Muscle layer of colon (tissue), 2 donors: ENCODE measurements around the gene CORO2A.

Source experiments
- H3K27ac ChIP-seq: one replicate; pipeline ENCODE4 v1.7.0; 2013; ENCODE audit warnings: low read depth, mild to moderate bottlenecking, low read length, moderate library complexity
- H3K27me3 ChIP-seq, 2 donors: one replicate each; pipeline ENCODE4 v1.7.0; 2013; ENCODE audit warnings: low read length in 2 of 2, mild to moderate bottlenecking in 2 of 2; ENCODE audit not compliant: insufficient read depth in 2 of 2, control insufficient read depth in 1 of 2
- H3K36me3 ChIP-seq: one replicate; pipeline ENCODE4 v1.7.0; 2013; ENCODE audit warnings: mild to moderate bottlenecking, low read length; ENCODE audit not compliant: insufficient read depth
- H3K4me1 ChIP-seq: one replicate; pipeline ENCODE4 v1.7.0; 2013; ENCODE audit warnings: mild to moderate bottlenecking, low read length; ENCODE audit not compliant: insufficient read depth
- H3K4me3 ChIP-seq, 2 donors: one replicate each; pipeline ENCODE4 v1.7.0; 2013; ENCODE audit warnings: low read length in 2 of 2, low read depth in 1 of 2, mild to moderate bottlenecking in 1 of 2, moderate library complexity in 1 of 2
- H3K9ac ChIP-seq: one replicate; pipeline ENCODE4 v1.7.0; 2013; ENCODE audit warnings: low read length
- H3K9me3 ChIP-seq: one replicate; pipeline ENCODE4 v1.7.0; 2013; ENCODE audit warnings: mild to moderate bottlenecking, low read length
- donor health status: abdominal sarcoma.
- donor health status: Adenocarcinoma of cecum.

The CORO2A gene

GRCh38 chr9:98146101-98146991 lies 46.1 kb downstream of the CORO2A start:
- Histone ChIP-seq H3K9ac (no peak overlapping the region), H3K27ac (no peak overlapping the region), H3K4me3 (no peak overlapping the region), H3K36me3 (no peaks in the 10 kb centered on the region), H3K9me3 (no peaks in the 10 kb centered on the region), H3K4me1 (no peaks in the 10 kb centered on the region), H3K27me3 (no peaks in the 10 kb centered on the region)

DNA sequence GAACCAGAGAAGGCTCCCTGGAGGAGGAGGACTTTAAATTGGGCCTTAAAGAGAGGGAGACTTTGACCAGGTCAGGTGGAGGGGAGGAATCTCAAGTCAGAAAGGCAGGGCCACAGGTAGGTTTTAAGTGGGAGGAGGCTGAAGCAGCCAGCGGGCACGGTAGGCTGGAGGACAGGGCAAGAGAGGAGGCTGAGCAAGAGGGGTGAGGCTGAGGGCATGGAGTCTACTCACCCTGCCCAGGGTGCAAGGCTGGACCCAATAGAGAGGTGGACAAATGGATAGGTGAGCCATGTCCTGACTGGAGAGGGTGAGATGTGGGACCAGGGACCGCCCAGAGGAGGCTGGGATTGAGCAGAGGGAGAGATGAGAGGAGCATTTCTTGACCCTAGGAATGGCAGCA lies 47.8 kb downstream of the CORO2A start:
- Histone ChIP-seq H3K9me3 (no peaks in the 10 kb centered on the region), H3K27ac (no peak overlapping the region), H3K27me3 (no peaks in the 10 kb centered on the region), H3K36me3 (no peaks in the 10 kb centered on the region), H3K4me1 (no peaks in the 10 kb centered on the region), H3K9ac (no peak overlapping the region), H3K4me3 (no peak overlapping the region)

DNA sequence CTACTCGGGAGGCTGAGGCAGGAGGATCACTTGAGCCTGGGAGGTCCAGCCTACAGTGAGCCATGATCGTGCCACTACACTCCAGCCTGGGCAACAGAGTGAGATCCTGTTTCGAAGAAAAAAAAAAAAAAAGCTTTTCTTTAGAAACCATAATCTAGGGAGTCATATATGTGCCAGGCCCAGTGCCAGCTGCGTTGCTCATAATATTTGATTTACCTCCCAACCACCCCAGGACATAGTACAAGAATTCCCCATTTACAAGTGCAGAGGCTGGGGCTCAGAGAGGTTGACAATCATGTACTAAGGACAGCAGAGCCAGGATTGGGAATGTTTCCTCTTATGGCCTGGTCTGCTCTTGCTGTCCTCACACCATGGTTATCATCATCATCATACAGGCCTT lies 48.4 kb downstream of the CORO2A start:
- no peak overlapping the region for H3K27ac ChIP-seq
- no peaks in the 10 kb centered on the region for H3K4me1 ChIP-seq
- H3K27me3 ChIP-seq, result no peaks in the 10 kb centered on the region
- H3K9me3 ChIP-seq, result no peaks in the 10 kb centered on the region
- no peak overlapping the region for H3K9ac ChIP-seq
- no peak overlapping the region for H3K4me3 ChIP-seq
- H3K36me3 ChIP-seq, result no peaks in the 10 kb centered on the region

DNA sequence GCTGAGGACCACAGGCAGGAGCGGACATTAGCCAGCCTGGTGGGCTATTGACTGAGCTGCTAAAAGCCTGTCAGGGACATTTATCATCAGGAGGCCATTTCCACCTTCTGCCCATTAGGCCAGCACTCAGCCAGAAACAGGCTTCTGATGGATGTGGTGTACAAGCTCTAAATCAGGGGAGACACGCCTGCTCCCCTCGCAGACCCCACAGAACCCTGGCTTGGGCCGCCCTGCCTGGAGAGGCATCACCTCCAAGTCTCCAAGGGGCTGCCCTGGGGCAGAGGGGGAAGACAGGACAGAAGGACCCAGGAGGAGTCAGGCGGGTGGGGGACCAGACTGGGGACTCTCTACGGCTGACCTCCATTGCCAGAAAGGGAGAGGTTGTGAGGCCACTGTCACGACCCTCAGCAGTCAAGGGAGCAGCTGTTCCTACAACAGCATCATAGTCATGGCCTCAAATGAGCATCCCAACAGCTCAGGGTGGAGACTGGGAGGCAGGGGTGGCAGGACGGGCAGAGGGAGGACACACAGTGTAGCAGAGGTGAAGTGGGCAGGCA lies 49.4 kb downstream of the CORO2A start:
- no peaks in the 10 kb centered on the region for H3K36me3 ChIP-seq
- H3K4me1 ChIP-seq, result no peaks in the 10 kb centered on the region
- no peaks in the 10 kb centered on the region for H3K9me3 ChIP-seq
- H3K27me3 ChIP-seq, result no peaks in the 10 kb centered on the region
- no peak overlapping the region for H3K9ac ChIP-seq
- H3K27ac ChIP-seq, result no peak overlapping the region
- no peak overlapping the region for H3K4me3 ChIP-seq

DNA sequence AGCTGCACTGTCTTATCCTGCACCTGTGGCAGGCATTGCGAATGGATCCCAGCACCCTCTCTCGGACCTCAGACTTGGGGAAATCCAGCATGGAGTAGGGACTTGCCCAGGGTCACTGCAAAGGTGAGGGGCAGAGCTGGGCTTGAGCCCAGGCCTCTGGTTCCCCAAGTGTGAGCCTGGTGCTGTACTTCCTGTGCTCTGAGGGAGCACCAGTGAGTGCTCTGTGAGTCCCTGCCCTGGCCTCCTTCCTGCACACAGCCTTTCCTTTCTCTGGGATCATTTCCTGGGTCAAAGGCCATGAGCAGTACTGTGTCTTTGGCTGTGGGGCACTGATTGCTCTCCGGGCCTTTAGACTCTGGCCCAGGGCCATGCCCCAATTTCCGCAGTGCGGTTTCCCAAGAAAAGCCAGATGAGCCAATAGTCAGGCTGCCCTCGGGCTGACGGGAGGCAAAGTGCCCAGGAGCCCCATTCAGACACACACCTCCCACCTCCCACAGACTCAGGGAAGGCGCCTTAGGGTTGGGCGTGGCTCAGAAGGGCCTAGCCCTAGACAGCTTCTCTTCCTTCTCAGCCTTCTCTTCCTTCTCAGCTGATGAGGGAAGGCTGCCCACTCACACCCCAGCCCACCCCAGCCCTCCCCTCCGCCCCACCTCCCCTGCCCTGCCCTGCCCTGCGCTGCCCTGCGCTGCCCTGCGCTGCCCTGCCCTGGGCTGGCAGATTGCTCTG lies 50.1 kb downstream of the CORO2A start:
- H3K36me3 ChIP-seq, result no peaks in the 10 kb centered on the region
- H3K4me1 ChIP-seq, result no peaks in the 10 kb centered on the region
- no peaks in the 10 kb centered on the region for H3K27me3 ChIP-seq
- no peak overlapping the region for H3K4me3 ChIP-seq
- no peak overlapping the region for H3K9ac ChIP-seq
- no peaks in the 10 kb centered on the region for H3K9me3 ChIP-seq
- no peak overlapping the region for H3K27ac ChIP-seq

DNA sequence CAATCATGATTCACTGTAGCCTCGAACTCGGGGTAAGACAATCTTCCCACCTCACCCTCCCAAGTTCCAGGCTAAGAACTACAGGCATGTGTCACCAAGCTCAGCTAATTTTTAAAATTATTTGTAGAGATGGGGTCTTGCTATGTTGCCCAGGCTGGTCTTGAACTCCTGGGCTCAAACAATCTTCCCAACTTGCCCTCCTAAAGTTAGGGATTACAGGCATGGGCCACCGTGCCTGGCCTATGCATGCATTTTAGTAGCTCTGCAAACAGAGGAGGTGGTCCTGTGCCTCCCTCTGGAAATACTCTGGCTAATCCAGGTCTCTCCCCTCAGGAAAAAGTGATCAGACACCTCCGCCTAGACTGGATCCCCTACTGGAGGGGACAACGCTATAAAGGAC lies 51.9 kb downstream of the CORO2A start:
- Histone ChIP-seq H3K27ac (no peak overlapping the region), H3K27me3 (no peaks in the 10 kb centered on the region), H3K36me3 (no peaks in the 10 kb centered on the region), H3K9ac (no peak overlapping the region), H3K4me1 (no peaks in the 10 kb centered on the region), H3K4me3 (no peak overlapping the region), H3K9me3 (no peaks in the 10 kb centered on the region)

GRCh38 chr9:98136489-98136888 lies 55.9 kb downstream of the CORO2A start:
- no peaks in the 10 kb centered on the region for H3K36me3 ChIP-seq
- H3K27ac ChIP-seq, result no peak overlapping the region

GRCh38 chr9:98135938-98136337 lies 56.5 kb downstream of the CORO2A start:
- Histone ChIP-seq H3K9ac (no peak overlapping the region), H3K27me3 (no peaks in the 10 kb centered on the region), H3K4me3 (no peak overlapping the region), H3K27ac (no peak overlapping the region), H3K36me3 (no peaks in the 10 kb centered on the region), H3K4me1 (no peaks in the 10 kb centered on the region), H3K9me3 (no peaks in the 10 kb centered on the region)

More at GRCh38 chr9:98136489-98136888, 55.9 kb downstream of the CORO2A start:
- H3K9ac ChIP-seq, result no peak overlapping the region
- H3K4me1 ChIP-seq, result no peaks in the 10 kb centered on the region
- no peak overlapping the region for H3K4me3 ChIP-seq
- H3K9me3 ChIP-seq, result no peaks in the 10 kb centered on the region
- H3K27me3 ChIP-seq, result no peaks in the 10 kb centered on the region

- Histone ChIP-seq H3K4me1 (no peaks in the 10 kb centered on the region), H3K27me3 (no peaks in the 10 kb centered on the region), H3K27ac (no peak overlapping the region), H3K9me3 (no peaks in the 10 kb centered on the region), H3K36me3 (no peaks in the 10 kb centered on the region), H3K9ac (no peak overlapping the region), H3K4me3 (no peak overlapping the region)
These were observed 56.9 kb downstream of the CORO2A start for GRCh38 chr9:98135558-98135934.

GRCh38 chr9:98134702-98135557 lies 57.5 kb downstream of the CORO2A start:
- Histone ChIP-seq H3K9me3 (no peaks in the 10 kb centered on the region), H3K36me3 (no peaks in the 10 kb centered on the region), H3K27ac (no peak overlapping the region), H3K27me3 (no peaks in the 10 kb centered on the region), H3K4me1 (no peaks in the 10 kb centered on the region), H3K4me3 (no peak overlapping the region), H3K9ac (no peak overlapping the region)
